T follicular helper cell (primary cell): Measurements from ENCODE around the gene RAB4B.
"Not testable (repeated sequence)": the region's sequence is repeated elsewhere in the genome, so short reads cannot be mapped to it uniquely, and the experiment has no call there.

Experiments
- DNase-seq: peaks from one replicate; pipeline ENCODE4 v3.0.0-alpha.2; 2020; ENCODE audit warnings: low read depth

The RAB4B gene

DNA sequence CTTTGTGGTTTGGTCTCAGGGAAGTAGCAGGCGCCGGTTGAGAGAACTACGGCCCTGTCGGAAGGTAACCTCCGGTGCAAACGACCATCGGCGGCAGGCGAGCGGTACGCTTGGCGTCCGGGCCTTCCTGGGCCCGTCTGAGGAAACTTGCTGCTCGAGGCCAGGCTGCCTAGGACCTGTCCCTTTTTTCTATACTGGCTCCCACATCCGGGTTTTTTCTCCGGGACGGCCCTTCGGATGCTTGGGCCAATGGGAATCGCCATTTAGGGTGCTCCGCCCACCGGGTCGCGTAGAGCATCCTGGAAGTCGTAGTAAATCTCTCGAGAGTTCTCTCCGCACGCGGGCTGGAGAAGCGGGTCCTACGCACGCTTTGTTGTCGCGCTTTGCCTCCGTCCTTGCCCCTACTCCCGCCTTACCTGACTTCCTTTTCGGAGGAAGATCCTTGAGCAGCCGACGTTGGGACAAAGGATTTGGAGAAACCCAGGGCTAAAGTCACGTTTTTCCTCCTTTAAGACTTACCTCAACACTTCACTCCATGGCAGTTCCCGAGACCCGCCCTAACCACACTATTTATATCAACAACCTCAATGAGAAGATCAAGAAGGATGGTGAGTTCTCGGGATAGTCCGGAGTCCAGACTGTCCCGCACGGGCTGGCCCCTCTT, 27.0 kb upstream of the RAB4B start, which contains the start of gene SNRPA:
SNRPA (plus strand) TSS at position 330 of the 664 bp plus-strand sequence; CDS start at position 536, 206 bp downstream.
- peak; percentile 93 for DNase-seq

- no peak for DNase-seq
These were observed 25.7 kb upstream of the RAB4B start for GRCh38 chr19:40752257-40752781.

DNA sequence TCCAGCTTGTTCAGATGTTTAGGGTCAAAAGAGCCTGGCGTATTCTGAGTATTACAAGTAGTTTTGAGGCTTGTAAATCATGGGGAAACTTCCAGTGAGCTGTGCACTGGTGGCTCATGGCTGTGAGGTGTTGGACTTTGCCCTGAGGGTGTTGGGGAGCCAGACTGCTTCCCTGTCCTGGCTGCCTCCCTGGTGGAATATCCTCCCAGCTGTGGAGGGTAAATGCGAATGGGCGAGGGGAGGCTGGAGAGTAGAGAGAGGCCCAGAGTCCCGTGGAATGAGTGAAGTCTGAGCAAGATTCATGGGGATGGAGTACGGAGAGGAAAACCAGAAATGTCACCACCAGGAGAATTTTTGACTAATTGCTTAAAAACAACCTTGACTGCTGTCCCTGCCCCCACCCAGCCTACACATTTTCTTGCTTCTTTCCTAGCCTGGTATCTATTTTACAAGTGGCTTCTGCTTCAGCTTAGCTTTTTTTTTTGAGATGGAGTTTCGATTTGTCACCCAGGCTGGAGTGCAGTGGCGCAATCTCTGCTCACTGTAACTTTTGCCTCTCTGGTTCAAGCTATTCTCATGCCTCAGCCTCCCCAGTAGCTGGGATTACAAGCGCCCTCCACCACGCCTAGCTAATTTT, 23.3 kb upstream of the RAB4B start:
- no peak for DNase-seq

DNA sequence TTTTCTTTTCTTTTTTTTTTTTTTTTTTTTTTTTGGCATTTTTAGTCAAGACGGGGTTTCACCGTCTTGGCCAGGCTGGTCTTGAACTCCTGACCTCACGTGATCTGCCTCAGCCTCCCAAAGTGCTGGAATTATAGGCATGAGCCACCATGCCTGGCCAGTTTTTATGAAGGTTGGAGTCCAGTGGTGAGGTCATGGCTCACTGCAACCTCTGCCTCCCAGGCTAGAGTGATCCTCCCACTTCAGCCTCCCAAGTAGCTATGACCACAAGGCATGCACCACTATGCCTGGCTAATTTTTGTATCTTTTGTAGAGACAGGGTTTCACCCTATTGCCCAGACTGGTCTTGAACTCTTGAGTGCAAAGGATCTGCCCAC, 22.8 kb upstream of the RAB4B start:
- DNase-seq, result no peak

- no peak for DNase-seq
These were observed 22.3 kb upstream of the RAB4B start for GRCh38 chr19:40755791-40756190.

DNA sequence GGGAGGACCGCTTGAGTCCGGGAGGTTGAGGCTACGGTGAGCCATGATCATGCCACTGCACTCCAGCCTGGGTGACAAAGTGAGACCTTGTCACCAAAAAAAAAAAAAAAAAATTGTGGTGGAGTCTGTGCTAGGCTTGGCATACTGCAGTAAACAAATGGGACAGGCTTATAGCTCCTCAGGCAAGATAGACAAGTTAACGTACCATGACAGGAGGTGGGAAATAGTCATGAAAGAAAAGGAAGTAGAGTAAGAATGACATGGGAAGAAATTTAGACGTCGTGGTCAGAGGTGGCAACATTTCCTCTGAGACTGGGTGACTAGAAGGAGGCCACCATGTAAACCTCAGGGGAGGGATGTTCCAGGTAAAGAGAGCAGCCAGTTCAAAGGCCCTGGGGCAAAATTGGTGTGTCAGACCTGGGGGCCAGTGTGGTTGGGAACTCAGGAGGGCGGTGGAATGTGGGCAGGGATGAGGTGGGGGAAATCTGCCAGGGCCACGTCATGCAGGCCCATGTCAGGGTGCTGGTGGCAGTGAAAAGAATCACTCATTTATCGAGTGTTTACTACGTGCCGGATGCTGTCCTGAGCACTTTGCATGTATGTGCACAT, 21.4 kb upstream of the RAB4B start:
- DNase-seq, result no peak

GRCh38 chr19:40758491-40758890, 19.6 kb upstream of the RAB4B start:
- DNase-seq, result no peak

DNA sequence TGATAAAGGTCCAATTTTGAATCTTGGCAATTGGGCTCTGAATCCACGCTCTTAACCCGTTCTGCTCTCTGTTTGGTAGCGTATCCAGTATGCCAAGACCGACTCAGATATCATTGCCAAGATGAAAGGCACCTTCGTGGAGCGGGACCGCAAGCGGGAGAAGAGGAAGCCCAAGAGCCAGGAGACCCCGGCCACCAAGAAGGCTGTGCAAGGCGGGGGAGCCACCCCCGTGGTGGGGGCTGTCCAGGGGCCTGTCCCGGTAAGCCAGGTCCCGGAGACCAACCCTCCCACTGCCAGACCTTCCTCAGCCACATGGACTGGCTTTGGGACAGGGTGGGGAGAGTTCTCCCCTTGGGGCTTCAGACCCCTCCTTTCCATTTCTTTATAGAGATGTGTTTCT, 18.7 kb upstream of the RAB4B start:
- DNase-seq, result no peak

DNA sequence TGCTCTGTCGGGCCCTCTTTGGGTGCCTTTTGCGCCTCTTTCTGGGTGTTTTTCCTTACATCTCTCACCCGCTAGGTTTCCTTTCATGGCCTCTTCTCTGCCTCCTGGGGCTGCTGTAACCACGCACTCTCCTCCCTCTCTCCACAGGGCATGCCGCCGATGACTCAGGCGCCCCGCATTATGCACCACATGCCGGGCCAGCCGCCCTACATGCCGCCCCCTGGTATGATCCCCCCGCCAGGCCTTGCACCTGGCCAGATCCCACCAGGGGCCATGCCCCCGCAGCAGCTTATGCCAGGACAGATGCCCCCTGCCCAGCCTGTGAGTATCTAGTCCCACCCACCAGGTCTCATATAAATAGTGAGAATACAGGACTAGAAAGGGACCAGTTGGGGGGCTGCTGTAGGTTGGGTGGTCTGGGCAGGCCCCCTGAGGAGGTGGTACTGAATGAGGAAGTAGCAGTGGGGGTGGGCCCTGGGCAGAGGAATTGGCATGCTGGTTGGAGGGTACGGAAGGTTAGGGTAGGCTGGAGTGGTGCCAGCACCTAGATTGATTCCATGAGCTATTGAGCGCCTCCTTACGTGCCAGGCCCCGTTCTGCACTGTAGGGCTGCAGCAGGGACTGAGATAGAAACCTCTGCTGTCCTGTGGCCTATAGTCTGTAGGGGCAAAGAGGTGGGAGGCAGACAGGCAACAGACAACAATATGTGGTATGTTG, 15.1 kb upstream of the RAB4B start:
- no peak for DNase-seq

DNA sequence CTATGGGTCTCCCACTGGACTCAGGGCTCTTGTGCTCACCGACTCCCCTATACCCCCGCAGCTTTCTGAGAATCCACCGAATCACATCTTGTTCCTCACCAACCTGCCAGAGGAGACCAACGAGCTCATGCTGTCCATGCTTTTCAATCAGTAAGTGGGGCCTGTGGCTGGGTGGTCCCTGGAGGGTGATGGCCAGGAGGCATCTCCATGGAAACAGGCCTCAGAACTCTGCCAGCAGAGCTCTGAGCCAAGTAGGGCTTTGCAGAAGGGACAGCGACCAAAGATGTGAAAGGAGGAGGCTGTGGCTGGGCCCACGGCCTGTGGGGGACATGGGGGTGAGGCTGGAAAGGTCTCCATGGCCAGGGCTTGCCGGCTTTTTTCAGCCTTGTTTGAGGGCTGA, 14.5 kb upstream of the RAB4B start:
- DNase-seq, result no peak

GRCh38 chr19:40763963-40764362, 14.1 kb upstream of the RAB4B start:
- no peak for DNase-seq

DNA sequence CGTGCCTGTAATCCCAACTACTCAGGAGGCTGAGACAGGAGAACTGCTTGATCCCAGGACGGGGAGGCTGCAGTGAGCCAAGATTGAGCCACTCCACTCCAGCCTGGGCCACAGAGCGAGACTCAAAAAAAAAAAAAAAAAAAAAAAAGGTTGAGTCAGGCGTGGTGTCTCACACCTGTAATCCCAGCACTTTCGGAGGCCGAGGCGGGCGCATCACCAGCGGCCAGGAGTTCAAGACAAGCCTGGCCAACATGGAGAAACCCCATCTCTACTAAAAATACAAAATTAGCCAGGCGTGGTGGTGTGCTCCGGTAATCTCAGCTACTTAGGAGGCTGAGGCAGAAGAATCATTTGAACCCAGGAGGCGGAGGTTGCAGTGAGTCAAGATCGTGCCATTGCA, 11.7 kb upstream of the RAB4B start:
- DNase-seq, result not testable (repeated sequence)

GRCh38 chr19:40768869-40769268, 9.2 kb upstream of the RAB4B start:
- DNase-seq, result no peak

- DNase-seq, result not testable (repeated sequence)
These were observed 6.8 kb upstream of the RAB4B start for GRCh38 chr19:40771101-40771862.

DNA sequence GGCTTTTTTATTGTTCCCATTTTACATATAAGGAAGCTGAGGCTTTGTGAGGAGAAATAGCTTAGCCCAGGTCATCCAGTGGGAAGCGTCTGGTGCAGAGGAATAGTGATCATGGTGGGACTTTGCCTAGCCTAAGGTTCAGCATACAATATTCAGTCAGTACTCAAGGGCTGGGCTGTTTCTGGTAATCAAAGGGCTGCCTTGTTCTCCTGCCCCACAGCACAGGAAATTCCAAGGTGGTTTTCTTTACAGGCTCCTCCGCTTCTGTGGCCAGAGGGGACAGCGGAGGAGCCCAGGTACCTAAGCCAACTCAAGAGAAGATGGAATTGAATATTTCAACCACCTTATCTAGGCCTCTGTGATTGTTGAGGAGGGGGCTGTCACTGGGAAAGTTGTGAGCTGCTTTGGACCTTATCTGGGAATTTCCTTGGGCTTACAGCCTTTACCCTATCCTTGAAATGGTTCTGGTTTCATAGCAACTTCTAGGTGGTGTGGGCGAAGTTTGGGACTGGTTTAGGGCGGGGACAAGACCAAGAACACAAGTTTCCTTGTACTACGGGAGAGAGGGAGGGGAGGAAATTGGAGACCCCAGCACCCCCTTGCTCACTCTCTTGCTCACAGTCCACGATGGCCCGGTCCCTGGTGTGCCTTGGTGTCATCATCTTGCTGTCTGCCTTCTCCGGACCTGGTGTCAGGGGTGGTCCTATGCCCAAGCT, 3.0 kb upstream of the RAB4B start, which contains the start of gene MIA:
MIA (plus strand) TSS at position 606 of the 716 bp plus-strand sequence; CDS start at position 628, 22 bp downstream.
- no peak for DNase-seq

- no peak for DNase-seq
These were observed 2.4 kb upstream of the RAB4B start for GRCh38 chr19:40775632-40776022.

GRCh38 chr19:40776364-40776763, 1.7 kb upstream of the RAB4B start:
- DNase-seq, result no peak

DNA sequence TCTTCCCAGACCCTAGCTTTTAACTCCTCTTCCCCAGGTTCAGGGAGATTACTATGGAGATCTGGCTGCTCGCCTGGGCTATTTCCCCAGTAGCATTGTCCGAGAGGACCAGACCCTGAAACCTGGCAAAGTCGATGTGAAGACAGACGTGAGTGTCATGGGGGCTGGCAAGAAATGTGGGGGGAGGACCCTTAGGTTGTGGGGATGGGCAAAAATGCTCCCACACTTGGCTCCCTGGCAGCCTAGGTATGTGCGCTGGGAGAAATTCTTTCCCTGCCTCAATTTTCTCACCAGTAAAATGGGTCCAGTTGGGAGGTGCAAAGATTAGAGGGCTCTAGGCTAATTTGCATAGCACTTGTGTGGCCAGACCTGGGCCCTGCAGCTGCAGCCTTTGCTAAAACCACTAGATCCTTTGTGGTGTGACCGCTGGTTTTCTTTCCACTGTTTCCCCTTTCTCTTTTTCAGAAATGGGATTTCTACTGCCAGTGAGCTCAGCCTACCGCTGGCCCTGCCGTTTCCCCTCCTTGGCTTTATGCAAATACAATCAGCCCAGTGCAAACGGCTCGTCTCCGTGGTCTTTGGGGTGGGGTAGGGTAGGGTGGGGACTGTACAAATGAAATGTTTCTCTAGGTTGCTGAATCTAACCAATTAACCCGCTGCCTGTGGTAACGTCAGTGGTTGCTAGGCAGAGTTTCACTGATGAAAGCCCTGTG, 959 bp upstream of the RAB4B start:
- DNase-seq, result peak; percentile 88

DNA sequence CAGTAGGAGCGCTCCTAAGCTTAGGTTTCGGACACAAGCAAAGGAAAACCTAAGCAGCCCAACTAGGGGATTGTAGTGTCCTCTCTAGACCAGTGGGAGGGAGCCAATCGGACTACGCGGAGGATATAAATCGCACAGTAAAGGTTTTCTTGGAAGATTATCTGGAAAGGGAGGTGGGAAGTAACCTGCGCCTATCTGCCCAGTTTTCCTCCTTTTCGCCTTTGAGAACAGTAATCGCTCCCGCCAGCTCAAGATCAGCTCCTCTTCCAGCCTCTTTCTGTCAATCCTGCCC, 456 bp upstream of the RAB4B start:
- DNase-seq, result no peak

DNA sequence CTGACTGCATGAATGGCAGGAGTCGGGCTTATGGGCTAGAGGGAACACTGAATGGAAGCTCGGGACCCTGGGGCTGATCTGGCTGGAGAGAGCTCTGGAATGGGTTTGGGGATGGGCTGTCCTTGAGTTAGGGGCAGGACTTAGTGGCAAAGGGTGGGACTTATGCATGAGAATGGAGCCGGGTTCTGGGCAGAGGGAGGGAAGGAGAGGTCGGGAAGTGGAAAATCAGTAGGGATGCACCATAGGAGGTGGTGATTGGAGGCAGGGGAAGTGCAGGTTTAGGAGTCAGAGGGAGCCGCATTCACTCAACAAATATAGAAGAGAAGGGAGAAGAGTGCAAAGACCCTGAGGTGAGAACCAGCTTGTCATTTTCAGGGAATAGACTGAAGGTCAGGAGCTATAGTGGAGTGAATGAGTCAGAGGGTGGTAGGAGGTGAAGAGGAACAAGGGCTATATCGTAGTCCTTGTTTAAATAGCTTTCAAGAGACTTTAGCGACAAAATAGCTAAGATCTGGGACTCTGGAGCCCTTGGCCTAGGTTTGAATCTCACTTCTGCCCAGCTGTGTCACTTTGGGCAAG, 748 bp downstream of the RAB4B start:
- no peak for DNase-seq
